K562 (cell line): ENCODE data around the gene KRTAP10-9. TPM values are rescaled to one million over a fixed set of nuclear protein-coding genes. Genes with fewer than 3 reads are reported as not detected.

Experiments
- ATAC-seq: fragments of 200-7000 bp; cut with Tn5 transposase; 3 replicates; pipeline ENCODE4 v1.9.1; 2020; ENCODE audit warnings: moderate library complexity
- BruUV-seq: library from RNA; stranded (reverse); fragments of 400-500 nt; replicated peaks from 2 replicates; lab custom pipeline; 2021; lab: Mats Ljungman, UMichigan
- CTCF ChIA-PET: fragments of 300-600 bp; formaldehyde crosslinking; extraction: SDS; loops from one replicate; lab custom pipeline; 2021; ENCODE audit warnings: low intra/inter-chr PET ratio; lab: Yijun Ruan, JAX
- POLR2A ChIA-PET: fragments of 300-600, 350-650 bp; sonication (Branson Sonifier 250); formaldehyde crosslinking; extraction: SDS; loops from one replicate; lab custom pipeline; 2021; ENCODE audit warnings: antibody characterized with exemption, inconsistent platforms; lab: Yijun Ruan, JAX
- DNase-seq, 4 experiments: peaks; one replicate each; pipeline versions ENCODE4 v3.0.0 to v3.0.0-alpha.2; 2011 to 2018; ENCODE audit warnings: low spot score in 3 of 4, mixed read lengths in 3 of 4; ENCODE audit errors: extremely low read depth in 1 of 4
- FAIRE-seq: peaks from 2 replicates; lab custom pipeline; 2011; peaks lifted over from hg19 to GRCh38; lab: Jason Lieb, UNC
- H2AFZ ChIP-seq: 2 replicates; pipeline ENCODE4 v1.6.0; 2011; ENCODE audit warnings: low read depth, low read length, control low read depth, inconsistent platforms
- H3K27ac ChIP-seq: fragments of 200-600 bp; 3 replicates; pipeline ENCODE4 v1.8.0; 2011; ENCODE audit warnings: low read depth, mild to moderate bottlenecking, control low read depth, inconsistent platforms, low read length, moderate library complexity, mixed read lengths; ENCODE audit errors: extremely low read depth
- H3K27me3 ChIP-seq, 2 experiments: fragments of 300-600 bp in 1 of 2; 2 replicates in 1 of 2; 3 replicates in 1 of 2; pipeline versions ENCODE4 v1.6.0 to v1.8.0; 2011; ENCODE audit warnings: inconsistent platforms in 2 of 2, low read length in 2 of 2, mild to moderate bottlenecking in 1 of 2, mixed read lengths in 1 of 2, moderate library complexity in 1 of 2; ENCODE audit not compliant: control insufficient read depth in 2 of 2, insufficient read depth in 2 of 2
- H3K36me3 ChIP-seq: fragments of 300-600 bp; 3 replicates; pipeline ENCODE4 v1.8.0; 2011; ENCODE audit warnings: mild to moderate bottlenecking, low read length, inconsistent platforms; ENCODE audit not compliant: control insufficient read depth, insufficient read depth
- H3K4me1 ChIP-seq, 2 experiments: fragments of 200-600 bp in 1 of 2; replicated peaks in 1 of 2; 2 replicates in 1 of 2; 3 replicates in 1 of 2; pipeline versions ENCODE4 v1.5.1 to v1.8.0; 2011; ENCODE audit warnings: inconsistent platforms in 2 of 2, low read length in 2 of 2, mild to moderate bottlenecking in 1 of 2, mixed read lengths in 1 of 2, moderate library complexity in 1 of 2; ENCODE audit not compliant: control insufficient read depth in 2 of 2, insufficient read depth in 2 of 2
- H3K4me2 ChIP-seq: 2 replicates; pipeline ENCODE4 v1.6.1; 2011; ENCODE audit warnings: low read length, control low read depth, inconsistent platforms, mixed read lengths; ENCODE audit not compliant: insufficient read depth
- H3K4me3 ChIP-seq: fragments of 200-600 bp; sonication (generic), shearing (Covaris generic); 2 replicates; pipeline ENCODE4 v1.5.1; 2016; ENCODE audit warnings: control low read depth, inconsistent platforms
- H3K79me2 ChIP-seq: fragments of 200-600 bp; 3 replicates; pipeline ENCODE4 v1.8.0; 2011; ENCODE audit warnings: low read length, inconsistent platforms; ENCODE audit not compliant: control insufficient read depth, insufficient read depth
- H3K9ac ChIP-seq, 2 experiments: 2 replicates each; pipeline versions ENCODE4 v1.6.0 to v1.6.1; 2011; ENCODE audit warnings: low read depth in 2 of 2, low read length in 2 of 2, control low read depth in 1 of 2, inconsistent platforms in 1 of 2, mild to moderate bottlenecking in 1 of 2, mixed read lengths in 1 of 2; ENCODE audit not compliant: insufficient read depth in 1 of 2
- H3K9me1 ChIP-seq: one replicate; pipeline ENCODE4 v1.6.0; 2011; ENCODE audit warnings: inconsistent platforms, mild to moderate bottlenecking, low read length, moderate library complexity; ENCODE audit not compliant: control insufficient read depth, insufficient read depth
- H3K9me3 ChIP-seq: replicated peaks from 2 replicates; pipeline ENCODE4 v1.5.1; 2011; ENCODE audit warnings: low read depth, low read length, inconsistent platforms; ENCODE audit not compliant: control insufficient read depth, insufficient read depth
- H4K20me1 ChIP-seq: replicated peaks from 2 replicates; pipeline ENCODE4 v1.6.1; 2011; ENCODE audit warnings: low read length, inconsistent platforms, mixed read lengths; ENCODE audit not compliant: control insufficient read depth, insufficient read depth
- CSDE1 ChIP-seq, 2 experiments: fragments of 450-650 bp; IDR thresholded peaks; 2 replicates each; pipeline ENCODE4 v1.6.1; 2016; ENCODE audit warnings: mild to moderate bottlenecking in 1 of 2
- DDX20 ChIP-seq: fragments of 450-650 bp; IDR thresholded peaks from 2 replicates; pipeline ENCODE4 v1.6.1; 2016; ENCODE audit warnings: missing genetic modification characterization, low read depth, mild to moderate bottlenecking, missing compliant biosample characterization, moderate library complexity
- FOXM1 ChIP-seq, 2 experiments: fragments of 450-650 bp in 1 of 2; sonication (generic) in 1 of 2; formaldehyde crosslinking in 1 of 2; IDR thresholded peaks; 2 replicates each; pipeline versions ENCODE4 v1.6.1 to v1.9.0; 2017 to 2022; ENCODE audit warnings: low read depth in 2 of 2, mild to moderate bottlenecking in 2 of 2, missing genetic modification reagents in 1 of 2, moderate library complexity in 1 of 2
- HEY1 ChIP-seq: fragments of 250-450 bp; sonication (Bioruptor Pico); IDR thresholded peaks from 2 replicates; pipeline ENCODE4 v1.5.0; 2020; ENCODE audit warnings: mild to moderate bottlenecking, moderate library complexity, borderline replicate concordance
- HMG20B ChIP-seq: fragments of 250-450 bp; sonication (Bioruptor Pico); IDR thresholded peaks from 2 replicates; pipeline ENCODE4 v1.5.0; 2021; ENCODE audit warnings: mild to moderate bottlenecking
- IFI16 ChIP-seq: fragments of 250-450 bp; sonication (Bioruptor Pico); IDR thresholded peaks from 2 replicates; pipeline ENCODE4 v2.1.2; 2022; ENCODE audit warnings: mild to moderate bottlenecking, inconsistent platforms
- NELFE ChIP-seq: IDR thresholded peaks from 2 replicates; pipeline ENCODE4 v1.6.1; 2011; ENCODE audit warnings: mild to moderate bottlenecking; ENCODE audit not compliant: insufficient read depth, insufficient read length
- NR2F6 ChIP-seq: fragments of 450-650 bp; formaldehyde crosslinking; IDR thresholded peaks from 2 replicates; pipeline ENCODE4 v1.4.0; 2020; ENCODE audit warnings: mild to moderate bottlenecking
- PHB ChIP-seq: fragments of 250-450 bp; sonication (Bioruptor Pico); IDR thresholded peaks from 2 replicates; pipeline ENCODE4 v1.5.0; 2021
- SMARCA5 ChIP-seq: fragments of 450-650 bp; IDR thresholded peaks from 2 replicates; pipeline ENCODE4 v1.6.1; 2016
- SMC3 ChIP-seq: conservative IDR thresholded peaks from 2 replicates; pipeline ENCODE4 v1.6.1; 2011; ENCODE audit warnings: low read depth, low read length, improper control_type of control experiment; ENCODE audit not compliant: insufficient read depth
- TAF1 ChIP-seq: IDR thresholded peaks from 2 replicates; pipeline ENCODE4 v1.6.1; 2011; ENCODE audit warnings: mild to moderate bottlenecking, low read length, moderate library complexity; ENCODE audit not compliant: insufficient read depth, control insufficient read depth, severe bottlenecking; ENCODE audit errors: extremely low read depth
- TEAD2 ChIP-seq: fragments of 450-650 bp; IDR thresholded peaks from 2 replicates; pipeline ENCODE4 v1.6.1; 2016; ENCODE audit warnings: missing genetic modification characterization, control low read depth, missing compliant biosample characterization
- THAP7 ChIP-seq: fragments of 250-450 bp; sonication (Bioruptor Pico); IDR thresholded peaks from 2 replicates; pipeline ENCODE4 v1.5.0; 2021
- ZFP1 ChIP-seq: fragments of 450-650 bp; formaldehyde crosslinking; IDR thresholded peaks from 2 replicates; pipeline ENCODE4 v1.4.0; 2020; ENCODE audit warnings: mild to moderate bottlenecking, mixed read lengths
- ZNF408 ChIP-seq: fragments of 250-450 bp; sonication (Bioruptor Pico); IDR thresholded peaks from 2 replicates; pipeline ENCODE4 v1.4.0; 2020; ENCODE audit warnings: low read depth, mild to moderate bottlenecking, moderate library complexity
- WGBS: fragments of 100-300 bp; shearing (Covaris generic); methylation state at CpG from one replicate; pipeline ENCODE4 v1.1.6; 2016; ENCODE audit warnings: low coverage, mixed read lengths; ENCODE audit not compliant: insufficient coverage; ENCODE audit errors: missing lambda C conversion rate; 5-methylcytosine and 5-hydroxymethylcytosine counted together
- in situ Hi-C: fragments of 300-500 bp; cut with MboI; formaldehyde crosslinking; loops from 4 replicates; pipeline ENCODE4 v1.15.0; 2018; ENCODE audit warnings: inconsistent platforms, mixed read lengths
- intact Hi-C: fragments of 100-400 bp; cut with micrococcal nuclease; formaldehyde crosslinking; loops from 2 replicates; pipeline ENCODE4 v1.14.2; 2022
- polyA plus RNA-seq, 8 experiments: library from polyadenylated mRNA; depleted of rRNA in 4 of 8; stranded (reverse) in 5 of 8; unstranded in 3 of 8; fragments of >200 nt; fragmentation: Nextera tagmentation in 2 of 8; fragmentation: Illumina TruSeq in 1 of 8; extraction: Ambion mirVana in 2 of 8; extraction: Trizol in 1 of 8; gene quantifications; 2 replicates each; pipeline versions ENCODE4 v1.2.1 to v1.2.3, GENCODE V29; 2011 to 2014; ENCODE audit warnings: inconsistent platforms in 1 of 8, missing spikeins in 1 of 8
- total RNA-seq, 7 experiments: library from RNA; depleted of rRNA in 6 of 7; stranded (reverse); fragments of >200 nt in 6 of 7; fragmentation: Illumina TruSeq in 2 of 7; extraction: Trizol in 2 of 7; gene quantifications; 2 replicates each; pipeline versions ENCODE4 v1.2.1 to v1.2.3, GENCODE V29; 2011 to 2021; ENCODE audit warnings: low replicate concordance in 1 of 7
- TF ChIP-seq, protein P1 (sequence below): fragments of 250-450 bp; sonication (Bioruptor Pico); IDR thresholded peaks from 2 replicates; pipeline ENCODE4 v1.8.0; 2022; ENCODE audit warnings: moderate library complexity, mild to moderate bottlenecking, inconsistent platforms
- TF ChIP-seq, protein P2 (sequence below), 2 experiments: fragments of 450-650 bp in 1 of 2; IDR thresholded peaks; 2 replicates each; pipeline ENCODE4 v1.6.1; 2011 to 2017; ENCODE audit warnings: low read depth in 2 of 2, antibody characterized with exemption in 1 of 2, borderline replicate concordance in 1 of 2, low read length in 1 of 2, mild to moderate bottlenecking in 1 of 2, mixed read lengths in 1 of 2; ENCODE audit not compliant: control insufficient read depth in 1 of 2

KRTAP10-9 gene
- total and polyA plus RNA-seq, 9 of the 15 experiments (the other 6 are each of a cell fraction or from before 2014, with no cell fraction given): not detected

DNA sequence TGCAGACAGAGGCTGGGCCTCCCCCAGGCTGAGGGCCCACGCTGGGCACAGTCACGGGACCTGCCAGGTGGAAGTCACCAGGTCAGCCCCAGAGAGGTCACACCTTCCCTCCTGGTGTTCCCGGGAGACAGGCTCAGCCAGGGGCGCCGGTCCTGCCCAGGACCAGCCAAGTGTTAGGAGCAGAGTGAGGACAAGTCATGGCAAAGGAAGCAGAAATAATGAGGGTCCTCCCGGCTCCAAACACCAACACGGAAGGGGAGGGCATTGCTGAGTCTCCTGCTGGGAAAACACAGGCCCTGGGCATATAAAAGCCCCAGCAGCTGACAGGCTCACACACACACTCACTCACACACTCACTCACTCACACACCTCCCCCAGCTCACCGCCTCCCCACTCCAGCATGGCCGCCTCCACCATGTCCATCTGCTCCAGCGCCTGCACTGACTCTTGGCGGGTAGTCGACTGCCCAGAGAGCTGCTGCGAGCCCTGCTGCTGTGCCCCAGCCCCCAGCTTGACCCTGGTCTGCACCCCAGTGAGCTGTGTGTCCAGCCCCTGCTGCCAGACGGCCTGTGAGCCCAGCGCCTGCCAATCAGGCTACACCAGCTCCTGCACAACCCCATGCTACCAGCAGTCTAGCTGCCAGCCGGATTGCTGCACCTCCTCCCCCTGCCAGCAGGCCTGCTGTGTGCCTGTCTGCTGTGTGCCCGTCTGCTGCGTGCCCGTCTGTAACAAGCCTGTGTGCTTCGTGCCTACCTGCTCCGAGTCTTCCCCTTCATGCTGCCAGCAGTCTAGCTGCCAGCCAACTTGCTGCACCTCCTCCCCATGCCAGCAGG, 10.3 kb downstream of the KRTAP10-9 start, which contains the start of gene KRTAP10-10:
KRTAP10-10 (plus strand) TSS at position 339 of the 833 bp plus-strand sequence; CDS start at position 401, 62 bp downstream.
- BruUV-seq: no TSS peak
- POLR2A ChIA-PET: interaction anchor here (0.6 kb wide), 2 partner anchors 12 to 13 kb away, joined by 3 read pairs; no protein-coding TSS in a partner anchor
- no peak within 1 kb of the TSS for H3K27ac ChIP-seq
- intact Hi-C loops: no loop called here
- 0% methylated on average over 21 of the region's 21 CpGs for WGBS
- peak; percentile 36; the same call in 1 of the 3 replicates for ATAC-seq
- H3K4me2 ChIP-seq: no peak within 1 kb of the TSS
- H3K9ac ChIP-seq: no peak within 1 kb of the TSS; a peak in 1 of 4 replicates
- H2AFZ ChIP-seq: no peak within 1 kb of the TSS
- no peaks in the 10 kb centered on the region for H3K79me2 ChIP-seq
- no peak within 1 kb of the TSS for H3K4me3 ChIP-seq
- H3K27me3 ChIP-seq: peaks cover 0 to 6% of the 10 kb centered on the region in 2 experiments; a peak in 2 of 5 replicates
- H3K4me1 ChIP-seq: peaks cover 0 to 3% of the 10 kb centered on the region in 2 experiments; a peak in 2 of 5 replicates
- no peaks in the 10 kb centered on the region for H3K9me3 ChIP-seq
- in situ Hi-C loops: no loop called here
- H3K9me1 ChIP-seq: no peaks in the 10 kb centered on the region
- CTCF ChIA-PET: no interaction called here
- H3K36me3 ChIP-seq: no peaks in the 10 kb centered on the region
- no peak for DNase-seq
- FAIRE-seq: no peak
- no peaks in the 10 kb centered on the region for H4K20me1 ChIP-seq
- TF ChIP-seq THAP7 (CRISPR knock-in tag) (no peak), ZNF408 (no peak), ZFP1 (CRISPR knock-in tag) (no peak), DDX20 (tag) (no peak), NR2F6 (no peak), SMARCA5 (no peak), HMG20B (no peak), SMC3 (no peak), PHB (CRISPR knock-in tag) (no peak), TEAD2 (tag) (no peak), IFI16 (CRISPR knock-in tag) (no peak), HEY1 (CRISPR knock-in tag) (no peak), FOXM1 (IDR thresholded peaks at IDR 0.05; ENCODE audit: low read depth) (no peak), FOXM1 (CRISPR knock-in tag; IDR thresholded peaks at IDR 0.05; ENCODE audit: low read depth) (no peak), NELFE (no peak), TAF1 (no peak), CSDE1 (IDR thresholded peaks at IDR 0.05) (no peak)
- TF ChIP-seq, protein P1, sequence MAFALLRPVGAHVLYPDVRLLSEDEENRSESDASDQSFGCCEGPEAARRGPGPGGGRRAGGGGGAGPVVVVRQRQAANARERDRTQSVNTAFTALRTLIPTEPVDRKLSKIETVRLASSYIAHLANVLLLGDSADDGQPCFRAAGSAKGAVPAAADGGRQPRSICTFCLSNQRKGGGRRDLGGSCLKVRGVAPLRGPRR (CRISPR knock-in tag): no peak
- TF ChIP-seq, protein P2, sequence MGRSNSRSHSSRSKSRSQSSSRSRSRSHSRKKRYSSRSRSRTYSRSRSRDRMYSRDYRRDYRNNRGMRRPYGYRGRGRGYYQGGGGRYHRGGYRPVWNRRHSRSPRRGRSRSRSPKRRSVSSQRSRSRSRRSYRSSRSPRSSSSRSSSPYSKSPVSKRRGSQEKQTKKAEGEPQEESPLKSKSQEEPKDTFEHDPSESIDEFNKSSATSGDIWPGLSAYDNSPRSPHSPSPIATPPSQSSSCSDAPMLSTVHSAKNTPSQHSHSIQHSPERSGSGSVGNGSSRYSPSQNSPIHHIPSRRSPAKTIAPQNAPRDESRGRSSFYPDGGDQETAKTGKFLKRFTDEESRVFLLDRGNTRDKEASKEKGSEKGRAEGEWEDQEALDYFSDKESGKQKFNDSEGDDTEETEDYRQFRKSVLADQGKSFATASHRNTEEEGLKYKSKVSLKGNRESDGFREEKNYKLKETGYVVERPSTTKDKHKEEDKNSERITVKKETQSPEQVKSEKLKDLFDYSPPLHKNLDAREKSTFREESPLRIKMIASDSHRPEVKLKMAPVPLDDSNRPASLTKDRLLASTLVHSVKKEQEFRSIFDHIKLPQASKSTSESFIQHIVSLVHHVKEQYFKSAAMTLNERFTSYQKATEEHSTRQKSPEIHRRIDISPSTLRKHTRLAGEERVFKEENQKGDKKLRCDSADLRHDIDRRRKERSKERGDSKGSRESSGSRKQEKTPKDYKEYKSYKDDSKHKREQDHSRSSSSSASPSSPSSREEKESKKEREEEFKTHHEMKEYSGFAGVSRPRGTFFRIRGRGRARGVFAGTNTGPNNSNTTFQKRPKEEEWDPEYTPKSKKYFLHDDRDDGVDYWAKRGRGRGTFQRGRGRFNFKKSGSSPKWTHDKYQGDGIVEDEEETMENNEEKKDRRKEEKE (IDR thresholded peaks at IDR 0.05; ENCODE audit: borderline replicate concordance in 1 of 2, control insufficient read depth in 1 of 2, low read depth in 2 of 2, low read length in 1 of 2): no peak
